ENCODE results near the gene S100A9.
"Not testable (repeated sequence)": the region's sequence is repeated elsewhere in the genome, so short reads cannot be mapped to it uniquely, and the experiment has no call there.

Gene S100A9

GRCh38 chr1:153390938-153391710, 33.5 kb downstream of the S100A9 start, which contains the start of gene S100A8:
Gene S100A8, minus strand, starts transcription at chr1:153391073. Its CDS starts 538 bp downstream, at chr1:153390535.
- no peak for DNase-seq

- DNase-seq = no peak
Measured at GRCh38 chr1:153392258-153392657, 34.6 kb downstream of the S100A9 start.

GRCh38 chr1:153392822-153393221, 35.2 kb downstream of the S100A9 start:
- DNase-seq = no peak

GRCh38 chr1:153393926-153394325, 36.3 kb downstream of the S100A9 start:
- DNase-seq = no peak

GRCh38 chr1:153394391-153394790, 36.7 kb downstream of the S100A9 start:
- no peak for DNase-seq

- no peak for DNase-seq
Measured at GRCh38 chr1:153395136-153395685, 37.6 kb downstream of the S100A9 start.

- no peak for DNase-seq
Measured at GRCh38 chr1:153395776-153396175, 38.1 kb downstream of the S100A9 start.

GRCh38 chr1:153396461-153396860, 38.8 kb downstream of the S100A9 start:
- DNase-seq = no peak

- DNase-seq = no peak
Measured at GRCh38 chr1:153397051-153397923, 39.6 kb downstream of the S100A9 start.

GRCh38 chr1:153397924-153398651, 40.4 kb downstream of the S100A9 start:
- no peak for DNase-seq

- no peak for DNase-seq
Measured at GRCh38 chr1:153399401-153400055, 41.9 kb downstream of the S100A9 start.

- DNase-seq = no peak
Measured at GRCh38 chr1:153400244-153400643, 42.6 kb downstream of the S100A9 start.

- no peak for DNase-seq
Measured at GRCh38 chr1:153401461-153401860, 43.8 kb downstream of the S100A9 start.

- no peak for DNase-seq
Measured at GRCh38 chr1:153402226-153402625, 44.6 kb downstream of the S100A9 start.

GRCh38 chr1:153403421-153404085, 45.9 kb downstream of the S100A9 start:
- DNase-seq = no peak

- DNase-seq = no peak
Measured at GRCh38 chr1:153404086-153404635, 46.5 kb downstream of the S100A9 start.

GRCh38 chr1:153404768-153405167, 47.1 kb downstream of the S100A9 start:
- DNase-seq = peak; percentile 75

GRCh38 chr1:153405825-153406599, 48.4 kb downstream of the S100A9 start:
- not testable (repeated sequence) for DNase-seq

- DNase-seq = not testable (repeated sequence)
Measured at GRCh38 chr1:153407274-153407673, 49.6 kb downstream of the S100A9 start.

Data from stimulated activated CD4-positive, alpha-beta T cell treated with anti-CD3 and anti-CD28 coated beads, Interleukin-15, amount 100 ng/mL, for 24 hours (primary cell).